SU-DHL-6 (cell line): ENCODE results near the gene ZFHX3.

Experiments
- H2AFZ ChIP-seq: fragments of 200-600 bp; sonication (generic); 2 replicates; pipeline ENCODE4 v1.6.1; 2014; ENCODE audit warnings: low read depth, mild to moderate bottlenecking, moderate library complexity, mixed read lengths, antibody characterized with exemption, low read length; ENCODE audit not compliant: severe bottlenecking
- H3F3A ChIP-seq: fragments of 200-600 bp; shearing (Covaris generic); 2 replicates; pipeline ENCODE4 v1.6.0; 2016; ENCODE audit warnings: antibody characterized with exemption, mild to moderate bottlenecking; ENCODE audit not compliant: insufficient read depth
- H3K27ac ChIP-seq: fragments of 200-600 bp; sonication (generic); 2 replicates; pipeline ENCODE4 v1.5.1; 2016; ENCODE audit warnings: low read depth, mild to moderate bottlenecking, low read length, moderate library complexity, mixed read lengths
- H3K27me3 ChIP-seq: fragments of 200-600 bp; sonication (generic), shearing (Covaris generic); 2 replicates; pipeline ENCODE4 v1.6.0; 2014; ENCODE audit warnings: mild to moderate bottlenecking, low read length
- H3K36me3 ChIP-seq: fragments of 200-600 bp; sonication (generic); 2 replicates; pipeline ENCODE4 v1.6.1; 2014; ENCODE audit warnings: mild to moderate bottlenecking, low read length, mixed read lengths
- H3K4me2 ChIP-seq: fragments of 300-600, 200-600 bp; shearing (Covaris generic), sonication (generic); 2 replicates; pipeline ENCODE4 v1.6.0; 2014; ENCODE audit warnings: low read length, low read depth, mild to moderate bottlenecking; ENCODE audit not compliant: poor library complexity, severe bottlenecking
- H3K4me3 ChIP-seq: fragments of 200-600 bp; sonication (generic); 2 replicates; pipeline ENCODE4 v1.5.1; 2014; ENCODE audit warnings: antibody characterized with exemption, low read length, mild to moderate bottlenecking, mixed read lengths; ENCODE audit not compliant: insufficient read depth, poor library complexity, severe bottlenecking
- H3K79me2 ChIP-seq: fragments of 200-600 bp; sonication (generic); 2 replicates; pipeline ENCODE4 v1.6.1; 2014; ENCODE audit warnings: mild to moderate bottlenecking, low read length, moderate library complexity; ENCODE audit not compliant: insufficient read depth
- H3K9ac ChIP-seq: fragments of 200-600 bp; sonication (generic); 2 replicates; pipeline ENCODE4 v1.7.0; 2014; ENCODE audit warnings: mild to moderate bottlenecking, low read length
- H3K9me2 ChIP-seq: fragments of 200-600 bp; sonication (generic); replicated peaks from 2 replicates; pipeline ENCODE4 v1.6.1; 2014; ENCODE audit warnings: low read length; ENCODE audit not compliant: insufficient read depth
- H3K9me3 ChIP-seq: fragments of 200-600 bp; sonication (generic); 2 replicates; pipeline ENCODE4 v1.6.1; 2014; ENCODE audit warnings: low read length, mixed read lengths; ENCODE audit not compliant: insufficient read depth
- H4K20me1 ChIP-seq: fragments of 200-600 bp; sonication (generic); 2 replicates; pipeline ENCODE4 v1.6.1; 2014; ENCODE audit warnings: low read depth, mild to moderate bottlenecking, antibody characterized with exemption, low read length, moderate library complexity, mixed read lengths
- CTCF ChIP-seq: fragments of 200-600 bp; sonication (generic); IDR thresholded peaks from one replicate; pipeline ENCODE4 v1.5.1; 2017; ENCODE audit warnings: antibody characterized with exemption, mild to moderate bottlenecking, low read length, moderate library complexity; ENCODE audit not compliant: insufficient read depth, poor library complexity, severe bottlenecking
- EZH2phosphoT487 ChIP-seq: fragments of 200-600 bp; sonication (generic), shearing (Covaris generic); conservative IDR thresholded peaks from 2 replicates; pipeline ENCODE4 v1.6.1; 2018; ENCODE audit warnings: mild to moderate bottlenecking, antibody characterized with exemption, low read length, moderate library complexity, mixed read lengths

ZFHX3 gene

GRCh38 chr16:72927199-72928089 lies 120.5 kb downstream of the ZFHX3 start:
- no peaks in the 10 kb centered on the region for H3K79me2 ChIP-seq
- H4K20me1 ChIP-seq, result no peaks in the 10 kb centered on the region
- H3K27me3 ChIP-seq, result no peaks in the 10 kb centered on the region
- H3F3A ChIP-seq, result no peaks in the 10 kb centered on the region
- no peak overlapping the region for H2AFZ ChIP-seq
- H3K9me3 ChIP-seq, result no peaks in the 10 kb centered on the region
- H3K9me2 ChIP-seq, result no peaks in the 10 kb centered on the region
- H3K4me2 ChIP-seq, result no peak overlapping the region
- H3K9ac ChIP-seq, result no peak overlapping the region
- H3K36me3 ChIP-seq, result no peaks in the 10 kb centered on the region
- no peak overlapping the region for H3K4me3 ChIP-seq
- TF ChIP-seq CTCF (no peak), EZH2phosphoT487 (no peak)
- H3K27ac ChIP-seq, result no peak overlapping the region

- Histone ChIP-seq H2AFZ (no peak overlapping the region), H3K9me3 (no peaks in the 10 kb centered on the region), H3K27ac (no peak overlapping the region), H3K9me2 (no peaks in the 10 kb centered on the region), H3K36me3 (no peaks in the 10 kb centered on the region), H3K9ac (no peak overlapping the region), H3K27me3 (no peaks in the 10 kb centered on the region), H3K4me3 (no peak overlapping the region), H3K4me2 (no peak overlapping the region), H3F3A (no peaks in the 10 kb centered on the region), H4K20me1 (no peaks in the 10 kb centered on the region), H3K79me2 (no peaks in the 10 kb centered on the region)
- TF ChIP-seq EZH2phosphoT487 (no peak), CTCF (no peak)
These were observed 121.5 kb downstream of the ZFHX3 start for GRCh38 chr16:72926177-72927070.

- H3K79me2 ChIP-seq, result no peaks in the 10 kb centered on the region
These were observed 122.3 kb downstream of the ZFHX3 start for GRCh38 chr16:72925631-72925979.

More at GRCh38 chr16:72925631-72925979, 122.3 kb downstream of the ZFHX3 start:
- Histone ChIP-seq H3K4me2 (no peak overlapping the region), H3K27ac (no peak overlapping the region), H3K36me3 (no peaks in the 10 kb centered on the region), H3K9me2 (no peaks in the 10 kb centered on the region), H3K27me3 (no peaks in the 10 kb centered on the region), H3K9me3 (no peaks in the 10 kb centered on the region), H2AFZ (no peak overlapping the region), H3K4me3 (no peak overlapping the region), H3F3A (no peaks in the 10 kb centered on the region), H4K20me1 (no peaks in the 10 kb centered on the region), H3K9ac (no peak overlapping the region)
- TF ChIP-seq EZH2phosphoT487 (no peak), CTCF (no peak)
